C4-2B (cell line): ENCODE data around the gene MRGPRF.

Source experiments
- H3K27ac ChIP-seq: fragments of 450-650 bp; 2 replicates; pipeline ENCODE4 v1.5.1; 2017
- CTCF ChIP-seq: fragments of 450-650 bp; conservative IDR thresholded peaks from 2 replicates; pipeline ENCODE4 v1.5.1; 2017; ENCODE audit warnings: mild to moderate bottlenecking
- ZFX ChIP-seq: fragments of 450-650 bp; IDR thresholded peaks from 2 replicates; pipeline ENCODE4 v1.6.1; 2017

MRGPRF gene

DNA sequence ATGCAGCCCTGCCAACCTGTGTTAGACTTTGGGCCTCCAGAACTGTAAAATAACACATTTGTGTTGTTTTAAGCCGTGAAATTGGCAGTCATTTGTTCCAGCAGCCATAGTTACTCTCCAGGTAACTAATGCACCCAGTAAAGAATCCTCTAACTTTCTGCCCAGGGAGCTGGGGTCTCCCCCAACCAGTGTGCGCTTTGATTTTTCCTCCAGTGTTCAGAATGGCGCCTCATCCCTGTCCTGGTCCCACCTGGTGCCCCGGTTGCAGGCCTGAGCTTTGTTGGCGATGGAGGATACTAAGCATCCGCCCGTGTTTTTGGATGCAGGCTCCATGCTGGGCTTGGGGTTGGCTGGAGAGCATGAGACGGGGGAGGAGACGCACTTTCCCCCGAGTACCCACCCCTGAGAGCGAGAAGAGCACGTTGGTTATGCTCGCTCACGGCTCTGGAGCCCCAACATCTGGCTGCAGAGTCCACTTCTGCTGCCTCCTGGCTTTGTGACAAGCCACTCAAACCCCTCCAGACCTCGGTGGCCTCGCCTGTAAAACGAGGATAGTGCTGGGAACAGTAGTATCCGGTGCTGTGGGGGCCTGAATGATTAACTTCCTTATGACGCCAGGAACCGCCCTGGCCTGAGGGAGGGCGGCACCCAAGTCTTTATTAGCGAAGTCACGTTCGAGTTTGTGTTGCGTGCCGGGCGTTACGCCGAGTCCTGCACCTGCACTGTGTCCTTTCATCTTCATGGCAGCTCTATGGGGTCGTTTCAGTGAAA is 58.0 kb downstream of the MRGPRF start:
- TF ChIP-seq ZFX (no peak), CTCF (no peak)
- H3K27ac ChIP-seq, result no peak overlapping the region
